Right forelimb (tissue), 1 donor: ENCODE results near the gene BTBD9.
"Not testable (repeated sequence)": the region's sequence is repeated elsewhere in the genome, so short reads cannot be mapped to it uniquely, and the experiment has no call there.

Source experiments
- DNase-seq: peaks from one replicate; pipeline ENCODE4 v3.0.0-alpha.2; 2018

Gene BTBD9

GRCh38 chr6:38477680-38478260, 162.0 kb downstream of the BTBD9 start:
- DNase-seq: no peak

- DNase-seq: no peak
Measured at GRCh38 chr6:38476888-38477287, 162.8 kb downstream of the BTBD9 start.

- no peak for DNase-seq
Measured at GRCh38 chr6:38476141-38476540, 163.6 kb downstream of the BTBD9 start.

DNA sequence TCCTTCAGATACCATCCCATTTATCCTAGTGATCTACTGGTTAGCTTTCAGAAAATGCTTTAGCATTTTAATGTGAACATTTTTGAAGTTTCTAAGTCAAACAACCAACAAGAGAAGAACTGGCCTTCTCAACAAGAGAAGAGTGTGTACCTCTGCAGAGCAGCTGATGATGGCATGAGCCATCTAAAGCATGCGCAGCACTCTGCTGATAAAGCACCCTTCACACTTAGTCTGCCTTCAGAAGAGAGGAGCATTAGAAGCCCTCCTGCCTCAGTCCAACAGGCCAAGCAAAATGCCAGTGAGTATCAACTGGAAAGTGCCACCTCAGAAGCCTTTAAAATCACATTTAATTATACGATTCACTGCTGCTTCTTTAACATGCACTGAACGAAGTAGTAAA, 169.2 kb downstream of the BTBD9 start:
- no peak for DNase-seq

- DNase-seq: no peak
Measured at GRCh38 chr6:38467566-38467965, 172.2 kb downstream of the BTBD9 start.

- DNase-seq: no peak
Measured at GRCh38 chr6:38460186-38460585, 179.5 kb downstream of the BTBD9 start.

- DNase-seq: no peak
Measured at GRCh38 chr6:38459291-38459690, 180.4 kb downstream of the BTBD9 start.

DNA sequence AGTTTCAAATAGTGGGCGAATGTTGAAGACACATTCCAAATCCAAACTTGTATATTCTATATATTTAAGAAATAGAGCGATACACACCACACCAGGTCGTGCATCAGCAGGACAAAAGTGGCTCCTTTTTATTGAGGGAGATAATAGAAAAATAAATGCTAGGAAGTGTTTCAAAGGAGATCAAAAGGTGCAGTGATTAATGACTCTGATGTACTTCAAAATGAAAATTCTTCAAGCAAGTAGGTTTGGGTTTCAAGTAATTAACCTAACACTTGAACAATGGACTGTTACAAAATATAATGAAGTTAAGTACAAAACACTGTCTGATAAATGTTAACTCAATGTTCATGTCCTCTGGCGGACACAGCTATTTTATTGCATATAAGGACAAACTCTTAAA, 185.9 kb downstream of the BTBD9 start:
- no peak for DNase-seq

GRCh38 chr6:38452816-38453660, 186.7 kb downstream of the BTBD9 start:
- DNase-seq: no peak

GRCh38 chr6:38450717-38451116, 189.0 kb downstream of the BTBD9 start:
- no peak for DNase-seq

DNA sequence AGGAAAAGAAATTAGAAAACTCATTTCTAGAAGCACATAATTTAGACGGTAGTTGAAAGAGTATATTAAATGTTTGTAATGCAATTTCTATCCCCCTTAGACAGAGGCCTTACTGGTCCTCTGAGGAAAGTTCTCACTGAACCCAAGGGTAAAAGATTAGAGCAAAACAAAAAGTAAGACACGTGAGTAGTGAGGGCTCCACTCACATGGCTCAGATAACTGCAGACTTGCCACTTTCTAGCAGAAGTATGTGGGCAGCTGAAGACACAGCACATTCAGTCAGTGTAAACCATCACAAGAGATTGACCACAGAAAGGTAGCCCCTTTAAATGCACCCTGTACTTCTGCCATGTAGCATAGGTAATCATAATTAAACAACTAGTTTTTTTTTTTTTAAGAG, 193.8 kb downstream of the BTBD9 start:
- DNase-seq: no peak

GRCh38 chr6:38445336-38445735, 194.4 kb downstream of the BTBD9 start:
- no peak for DNase-seq

GRCh38 chr6:38443352-38444144, 196.2 kb downstream of the BTBD9 start:
- no peak for DNase-seq

DNA sequence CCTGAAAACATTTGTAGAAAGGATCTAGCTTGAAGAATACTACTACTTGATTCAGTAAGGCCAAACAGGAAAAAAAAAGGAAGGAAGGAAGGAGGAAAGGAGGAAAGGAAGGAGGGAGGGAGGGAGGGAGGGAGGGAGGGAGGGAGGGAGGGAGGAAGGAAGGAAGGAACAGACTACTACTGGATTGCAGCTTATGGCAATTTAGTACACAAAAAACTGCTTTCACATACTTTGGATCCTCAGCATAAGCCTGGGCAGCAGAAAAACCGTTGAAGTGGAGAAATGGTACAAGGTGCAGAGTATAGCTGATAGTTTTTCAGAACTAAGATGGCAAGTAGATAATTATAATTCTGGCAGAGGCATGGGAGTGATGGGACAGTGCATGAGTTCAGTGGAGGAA, 201.6 kb downstream of the BTBD9 start:
- no peak for DNase-seq

GRCh38 chr6:38436726-38437465, 202.8 kb downstream of the BTBD9 start:
- DNase-seq: no peak

GRCh38 chr6:38435330-38435729, 204.4 kb downstream of the BTBD9 start:
- no peak for DNase-seq

- no peak for DNase-seq
Measured at GRCh38 chr6:38434051-38434450, 205.7 kb downstream of the BTBD9 start.

GRCh38 chr6:38432479-38432878, 207.2 kb downstream of the BTBD9 start:
- DNase-seq: no peak

DNA sequence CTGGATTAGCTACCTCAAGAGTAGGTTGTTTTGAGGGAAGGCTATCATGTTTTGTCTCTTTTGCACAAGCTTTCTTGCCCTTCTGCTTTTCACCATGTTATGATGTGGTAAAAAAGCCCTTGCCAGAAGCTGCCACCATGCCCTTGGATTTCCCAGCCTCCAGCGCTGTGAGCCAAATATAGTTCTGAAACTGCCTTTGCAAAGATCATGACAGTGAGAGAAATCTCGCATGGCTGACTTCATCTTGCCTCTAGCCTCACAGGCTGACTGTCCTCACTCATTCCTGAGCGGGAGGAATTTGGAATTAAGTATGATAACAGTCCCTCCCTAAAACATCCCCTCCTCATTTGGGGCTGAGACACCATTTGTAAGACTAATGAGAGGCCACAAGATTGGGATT, 207.7 kb downstream of the BTBD9 start:
- DNase-seq: no peak

DNA sequence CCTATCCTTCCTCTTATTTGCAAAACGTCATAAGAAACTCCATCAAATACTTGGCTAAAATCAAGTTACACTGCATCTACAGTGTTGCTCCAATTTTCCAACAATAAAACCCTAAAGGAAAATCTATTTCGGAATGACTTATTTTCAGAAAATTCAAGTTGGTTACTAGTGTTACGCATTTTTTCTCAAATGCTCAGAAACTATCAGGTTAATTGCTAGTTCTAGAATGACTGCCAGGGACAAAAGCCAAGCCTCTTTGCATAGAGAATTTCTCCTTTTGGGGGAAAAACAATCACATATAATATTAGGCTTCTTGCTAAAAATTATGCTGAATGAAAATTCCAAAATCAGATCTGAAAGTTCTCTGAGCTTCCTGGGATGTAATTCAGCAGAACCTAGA, 210.2 kb downstream of the BTBD9 start:
- DNase-seq: no peak

DNA sequence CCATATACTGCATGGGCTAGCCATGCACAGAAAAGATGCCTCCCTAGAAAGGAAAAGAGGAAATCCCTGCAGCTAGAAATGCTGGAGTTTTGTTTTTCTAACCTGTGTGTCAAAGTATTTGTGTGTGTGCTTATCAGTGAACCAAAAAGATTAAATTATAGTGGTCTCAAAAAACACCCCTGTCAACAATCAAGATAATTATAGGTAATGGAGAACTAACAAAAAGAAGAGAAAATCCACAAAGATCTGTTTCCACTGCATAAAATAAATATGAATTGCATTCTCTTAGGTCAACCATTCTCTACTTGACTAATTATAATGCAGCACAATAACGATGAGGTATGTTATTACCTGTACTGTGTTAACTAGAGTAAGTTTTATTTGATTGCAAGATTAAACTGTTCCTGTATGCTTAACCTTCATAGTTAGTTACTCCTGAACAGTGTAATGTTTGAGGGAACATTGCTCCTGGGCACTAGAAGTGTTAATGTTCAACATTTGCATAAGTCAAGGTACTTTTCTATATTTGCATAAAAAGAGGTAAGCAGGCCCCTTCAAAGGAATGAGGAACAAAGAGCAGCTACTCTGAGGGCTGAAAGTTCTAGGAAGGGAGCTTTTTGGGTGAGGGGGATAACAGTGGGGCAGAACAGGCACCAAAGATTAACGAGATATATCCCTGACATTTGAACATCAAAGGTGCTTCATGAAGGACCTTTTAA, 212.1 kb downstream of the BTBD9 start:
- DNase-seq: no peak

DNA sequence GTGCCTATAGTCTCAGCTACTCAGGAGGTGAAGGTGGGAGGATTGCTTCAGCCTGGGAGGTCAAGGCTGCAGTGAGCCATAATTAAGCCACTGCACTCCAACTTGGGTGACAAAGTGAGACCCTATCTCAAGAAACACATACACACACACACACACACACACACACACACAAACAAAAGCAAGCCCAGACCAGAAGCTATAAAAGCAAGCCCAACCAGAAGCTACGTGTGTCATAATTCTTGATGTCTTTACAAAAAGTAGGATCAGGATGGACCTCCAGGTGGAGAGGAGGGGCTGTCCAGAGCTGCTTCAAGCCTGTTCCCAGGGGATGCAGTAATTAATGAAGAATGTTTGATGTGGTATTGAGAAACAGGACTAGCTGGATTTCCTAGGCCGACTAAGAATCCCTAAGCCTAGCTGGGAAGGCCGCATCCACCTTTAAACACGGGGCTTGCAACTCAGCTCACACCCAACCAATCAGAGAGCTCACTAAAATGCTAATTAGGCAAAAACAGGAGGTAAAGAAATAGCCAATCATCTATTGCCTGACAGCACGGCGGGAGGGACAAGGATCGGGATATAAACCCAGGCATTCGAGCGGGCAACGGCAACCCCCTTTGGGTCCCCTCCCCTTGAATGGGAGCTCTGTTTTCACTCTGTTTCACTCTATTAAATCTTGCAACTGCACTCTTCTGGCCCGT, 213.8 kb downstream of the BTBD9 start:
- not testable (repeated sequence) for DNase-seq
